ENCODE data around the gene KRTAP4-6. TPM values are rescaled to one million over a fixed set of nuclear protein-coding genes. Genes with fewer than 3 reads are reported as not detected.

KRTAP4-6 gene
- total and polyA plus RNA-seq, 2 of the 4 experiments (the other 2 are of a cell fraction) = not detected

- Histone ChIP-seq H3K4me3 (ENCODE audit: insufficient read depth, low read depth, low read length) (no peak overlapping the region), H2AFZ (replicated peaks; ENCODE audit: low read length, poor library complexity) (no peak overlapping the region), H2BK120ac (ENCODE audit: low read depth, low read length) (no peak overlapping the region), H4K5ac (ENCODE audit: low read depth, low read length) (no peak overlapping the region), H3K9me3 (ENCODE audit: control insufficient read depth, insufficient read depth, low read length) (peaks cover 2% of the 10 kb centered on the region; the same call in 1 of the 2 replicates), H3K4me2 (ENCODE audit: low read depth, low read length) (no peak overlapping the region), H3K79me1 (ENCODE audit: low read depth in 1 of 2, low read length in 2 of 2) (no peaks in the 10 kb centered on the region), H2BK5ac (ENCODE audit: low read depth, low read length, poor library complexity, severe bottlenecking) (no peak overlapping the region), H2BK20ac (ENCODE audit: low read depth, low read length) (no peak overlapping the region), H3K4ac (ENCODE audit: low read depth, low read length) (peak overlapping the region; percentile 36; the same call in 1 of the 2 replicates), H3K27me3 (ENCODE audit: control insufficient read depth, insufficient read depth, low read length) (no peaks in the 10 kb centered on the region), H4K8ac (ENCODE audit: low read depth in 2 of 2, low read length in 2 of 2) (peak overlapping the region in 1 of 2 experiments; percentile 62; a peak in 2 of 4 replicates), H3K9me1 (ENCODE audit: insufficient read depth, low read length) (no peaks in the 10 kb centered on the region; the same call in 1 of the 2 replicates), H3K9ac (ENCODE audit: low read depth, low read length) (no peak overlapping the region), H4K20me1 (ENCODE audit: insufficient read depth, low read length) (no peaks in the 10 kb centered on the region), H2AK5ac (ENCODE audit: low read depth, low read length) (no peak overlapping the region), H3K56ac (ENCODE audit: extremely low read depth, insufficient read depth, low read length) (no peak overlapping the region), H2BK15ac (ENCODE audit: low read depth, low read length) (no peak overlapping the region), H3K27ac (ENCODE audit: insufficient read depth, low read length) (no peak overlapping the region), H4K91ac (ENCODE audit: insufficient read depth, low read depth, low read length) (0 out of 2 replicates have a peak overlapping the region, but pooled peaks have one; percentile 30), H3K14ac (replicated peaks; ENCODE audit: low read depth, low read length) (no peak overlapping the region), H3K23ac (ENCODE audit: low read depth, low read length) (no peak overlapping the region), H2AK9ac (replicated peaks; ENCODE audit: low read depth, low read length, poor library complexity) (no peak overlapping the region), H3K4me1 (ENCODE audit: control insufficient read depth, insufficient read depth, low read length) (no peaks in the 10 kb centered on the region), H3K18ac (ENCODE audit: low read depth, low read length) (no peak overlapping the region), H3K36me3 (ENCODE audit: control insufficient read depth, insufficient read depth, low read length) (no peaks in the 10 kb centered on the region)
- dilution Hi-C loops (cut with HindIII; ENCODE audit: low sequenced_read_pairs, unreplicated experiment) = no loop called here
- ATAC-seq (ENCODE audit: low read depth) = peak; percentile 22; the same call in 1 of the 2 replicates
- ChIA-PET POLR2A (ENCODE audit: unreplicated experiment) (no interaction called here), CTCF (no interaction called here)
- TF ChIP-seq FOS (IDR thresholded peaks at IDR 0.05; ENCODE audit: low read depth, low read length) = no peak
- no peak for TF ChIP-seq MAFK (IDR thresholded peaks at IDR 0.05; ENCODE audit: low read depth, low read length)
- TF ChIP-seq CEBPB (IDR thresholded peaks at IDR 0.05; ENCODE audit: low read depth, low read length) = no peak
- no peak for TF ChIP-seq RCOR1 (IDR thresholded peaks at IDR 0.05; ENCODE audit: insufficient replicate concordance, low read length)
- TF ChIP-seq, protein P1, sequence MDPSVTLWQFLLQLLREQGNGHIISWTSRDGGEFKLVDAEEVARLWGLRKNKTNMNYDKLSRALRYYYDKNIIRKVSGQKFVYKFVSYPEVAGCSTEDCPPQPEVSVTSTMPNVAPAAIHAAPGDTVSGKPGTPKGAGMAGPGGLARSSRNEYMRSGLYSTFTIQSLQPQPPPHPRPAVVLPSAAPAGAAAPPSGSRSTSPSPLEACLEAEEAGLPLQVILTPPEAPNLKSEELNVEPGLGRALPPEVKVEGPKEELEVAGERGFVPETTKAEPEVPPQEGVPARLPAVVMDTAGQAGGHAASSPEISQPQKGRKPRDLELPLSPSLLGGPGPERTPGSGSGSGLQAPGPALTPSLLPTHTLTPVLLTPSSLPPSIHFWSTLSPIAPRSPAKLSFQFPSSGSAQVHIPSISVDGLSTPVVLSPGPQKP (IDR thresholded peaks at IDR 0.05; ENCODE audit: borderline replicate concordance, low read depth, low read length) = no peak
- TF ChIP-seq, protein P2, sequence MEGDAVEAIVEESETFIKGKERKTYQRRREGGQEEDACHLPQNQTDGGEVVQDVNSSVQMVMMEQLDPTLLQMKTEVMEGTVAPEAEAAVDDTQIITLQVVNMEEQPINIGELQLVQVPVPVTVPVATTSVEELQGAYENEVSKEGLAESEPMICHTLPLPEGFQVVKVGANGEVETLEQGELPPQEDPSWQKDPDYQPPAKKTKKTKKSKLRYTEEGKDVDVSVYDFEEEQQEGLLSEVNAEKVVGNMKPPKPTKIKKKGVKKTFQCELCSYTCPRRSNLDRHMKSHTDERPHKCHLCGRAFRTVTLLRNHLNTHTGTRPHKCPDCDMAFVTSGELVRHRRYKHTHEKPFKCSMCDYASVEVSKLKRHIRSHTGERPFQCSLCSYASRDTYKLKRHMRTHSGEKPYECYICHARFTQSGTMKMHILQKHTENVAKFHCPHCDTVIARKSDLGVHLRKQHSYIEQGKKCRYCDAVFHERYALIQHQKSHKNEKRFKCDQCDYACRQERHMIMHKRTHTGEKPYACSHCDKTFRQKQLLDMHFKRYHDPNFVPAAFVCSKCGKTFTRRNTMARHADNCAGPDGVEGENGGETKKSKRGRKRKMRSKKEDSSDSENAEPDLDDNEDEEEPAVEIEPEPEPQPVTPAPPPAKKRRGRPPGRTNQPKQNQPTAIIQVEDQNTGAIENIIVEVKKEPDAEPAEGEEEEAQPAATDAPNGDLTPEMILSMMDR (conservative IDR thresholded peaks at IDR 0.05; ENCODE audit: low read depth, low read length) = no peak
- TF ChIP-seq MAZ (IDR thresholded peaks at IDR 0.05; ENCODE audit: borderline replicate concordance, low read depth, low read length) = no peak
- TF ChIP-seq RAD21 (IDR thresholded peaks at IDR 0.05; ENCODE audit: low read length) = no peak
- TF ChIP-seq POLR2A (IDR thresholded peaks at IDR 0.05; ENCODE audit: low read depth, low read length) = no peak
- TF ChIP-seq RFX5 (IDR thresholded peaks at IDR 0.05; ENCODE audit: low read depth, low read length) = no peak
- BruUV-seq (replicated peaks) = no TSS peak
- WGBS, 2 experiments (ENCODE audit: extremely low coverage in 2 of 2, insufficient read length in 1 of 2) = no CpG with 5 or more reads among the region's 4 CpGs
- in situ Hi-C loops (cut with MboI; ENCODE audit: low sequenced_read_pairs) = no loop called here
- DNase-seq = peak; percentile 38
- intact Hi-C loops (cut with micrococcal nuclease) = no loop called here
Measured at GRCh38 chr17:41118721-41119120, 21.6 kb downstream of the KRTAP4-6 start.
